Measurements from ENCODE around the gene PHACTR3. TPM values are rescaled to one million over a fixed set of nuclear protein-coding genes. Genes with fewer than 3 reads are reported as not detected.

PHACTR3 gene
- total RNA-seq, 4 donors from 2014 or later, result 0.66 to 7.8 TPM; not detected in 2

- TF ChIP-seq CTCF (IDR thresholded peaks at IDR 0.05; ENCODE audit: low read depth), result no peak
Observed at GRCh38 chr20:59616306-59616705, 12.0 kb downstream of the PHACTR3 start.

- TF ChIP-seq CTCF (IDR thresholded peaks at IDR 0.05; ENCODE audit: low read depth), result no peak
Observed at GRCh38 chr20:59617221-59617620, 12.9 kb downstream of the PHACTR3 start.

- no peak for TF ChIP-seq CTCF (IDR thresholded peaks at IDR 0.05; ENCODE audit: low read depth)
Observed at GRCh38 chr20:59618131-59618530, 13.8 kb downstream of the PHACTR3 start.

- no peak for TF ChIP-seq CTCF (IDR thresholded peaks at IDR 0.05; ENCODE audit: low read depth)
Observed at GRCh38 chr20:59620860-59621505, 16.6 kb downstream of the PHACTR3 start.

- TF ChIP-seq CTCF (IDR thresholded peaks at IDR 0.05; ENCODE audit: low read depth), result no peak
Observed at GRCh38 chr20:59622496-59622895, 18.2 kb downstream of the PHACTR3 start.

- TF ChIP-seq CTCF (IDR thresholded peaks at IDR 0.05; ENCODE audit: low read depth), result no peak
Observed at GRCh38 chr20:59623133-59623532, 18.8 kb downstream of the PHACTR3 start.

GRCh38 chr20:59623583-59623982, 19.2 kb downstream of the PHACTR3 start:
- TF ChIP-seq CTCF (IDR thresholded peaks at IDR 0.05; ENCODE audit: low read depth), result no peak

All from subcutaneous adipose tissue (tissue), 4 donors.